Keratinocyte (primary cell): ENCODE results near the gene ZNF584.

Experiments used
- EZH2 ChIP-seq: IDR thresholded peaks from one replicate; pipeline ENCODE4 v1.6.1; 2012; ENCODE audit warnings: inconsistent platforms, mild to moderate bottlenecking, low read length, moderate library complexity
- TF ChIP-seq, protein P1 (sequence below), 3 experiments: IDR thresholded peaks in 1 of 3; conservative IDR thresholded peaks in 1 of 3; optimal IDR thresholded peaks in 1 of 3; 2 replicates in 2 of 3; 3 replicates in 1 of 3; pipeline versions ENCODE3 to v1.5.1; 2011; ENCODE audit warnings: low read length in 3 of 3, mild to moderate bottlenecking in 3 of 3, moderate library complexity in 2 of 3, control low read depth in 1 of 3, inconsistent platforms in 1 of 3; ENCODE audit not compliant: insufficient read depth in 2 of 3; ENCODE audit errors: extremely low read depth in 1 of 3

DNA sequence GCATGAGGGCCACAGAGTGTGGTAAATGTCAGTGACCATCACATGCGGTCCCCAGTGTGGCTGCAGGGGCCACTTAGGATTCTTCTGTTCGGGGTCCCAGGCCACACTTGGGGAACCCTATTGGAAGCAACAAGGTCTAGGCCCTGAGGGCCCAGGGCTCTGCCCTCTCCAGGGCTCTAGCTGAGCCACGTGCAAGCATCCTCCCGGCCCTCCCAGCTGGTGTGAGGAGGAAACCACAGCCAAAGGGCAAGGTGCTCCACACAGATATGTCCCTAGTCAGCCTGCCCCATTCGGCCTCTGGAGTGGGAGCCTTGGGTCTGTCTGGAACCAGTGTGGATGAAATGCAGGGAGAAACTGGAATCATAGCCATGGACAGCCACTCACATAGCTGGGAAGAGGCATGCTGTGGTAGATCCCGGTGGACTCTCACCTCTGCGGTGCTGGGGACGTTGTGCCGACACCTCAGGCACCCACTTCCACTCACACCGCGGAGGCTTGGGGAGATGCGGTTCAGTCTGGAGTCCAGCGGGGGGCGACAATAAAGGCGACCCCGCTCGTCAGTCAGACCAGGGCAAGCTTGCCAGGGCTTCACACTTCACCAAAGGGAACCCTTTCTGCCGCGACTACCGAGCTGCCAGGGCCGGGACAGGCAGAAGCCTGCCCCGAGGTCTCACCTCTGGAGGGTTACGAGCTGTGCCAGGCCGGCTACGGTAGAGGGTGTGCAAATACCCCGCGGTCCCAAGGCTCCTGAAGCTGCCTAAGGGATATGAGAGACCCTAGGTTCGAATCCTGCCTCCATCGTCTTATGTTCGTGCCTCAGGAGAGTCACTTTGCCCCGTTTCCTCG lies 41.6 kb upstream of the ZNF584 start:
- TF ChIP-seq, protein P1, sequence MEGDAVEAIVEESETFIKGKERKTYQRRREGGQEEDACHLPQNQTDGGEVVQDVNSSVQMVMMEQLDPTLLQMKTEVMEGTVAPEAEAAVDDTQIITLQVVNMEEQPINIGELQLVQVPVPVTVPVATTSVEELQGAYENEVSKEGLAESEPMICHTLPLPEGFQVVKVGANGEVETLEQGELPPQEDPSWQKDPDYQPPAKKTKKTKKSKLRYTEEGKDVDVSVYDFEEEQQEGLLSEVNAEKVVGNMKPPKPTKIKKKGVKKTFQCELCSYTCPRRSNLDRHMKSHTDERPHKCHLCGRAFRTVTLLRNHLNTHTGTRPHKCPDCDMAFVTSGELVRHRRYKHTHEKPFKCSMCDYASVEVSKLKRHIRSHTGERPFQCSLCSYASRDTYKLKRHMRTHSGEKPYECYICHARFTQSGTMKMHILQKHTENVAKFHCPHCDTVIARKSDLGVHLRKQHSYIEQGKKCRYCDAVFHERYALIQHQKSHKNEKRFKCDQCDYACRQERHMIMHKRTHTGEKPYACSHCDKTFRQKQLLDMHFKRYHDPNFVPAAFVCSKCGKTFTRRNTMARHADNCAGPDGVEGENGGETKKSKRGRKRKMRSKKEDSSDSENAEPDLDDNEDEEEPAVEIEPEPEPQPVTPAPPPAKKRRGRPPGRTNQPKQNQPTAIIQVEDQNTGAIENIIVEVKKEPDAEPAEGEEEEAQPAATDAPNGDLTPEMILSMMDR (optimal IDR thresholded peaks at IDR 0.05 in 1 of 3, IDR thresholded peaks at IDR 0.05 in 1 of 3, conservative IDR thresholded peaks at IDR 0.05 in 1 of 3; ENCODE audit: extremely low read depth in 1 of 3, insufficient read depth in 2 of 3, low read length in 3 of 3), result no peak
- no peak for TF ChIP-seq EZH2
